Inflammatory macrophage treated with lipopolysaccharide for 1 hour (primary cell): ENCODE results near the gene NFAM1.

Source experiments
- DNase-seq, 2 donors: peaks; one replicate each; pipeline ENCODE4 v3.0.0-alpha.2; 2020 to 2022

NFAM1 gene

GRCh38 chr22:42356533-42356932, 75.7 kb downstream of the NFAM1 start:
- DNase-seq = no peak

- DNase-seq = no peak
Observed at GRCh38 chr22:42353883-42354727, 78.1 kb downstream of the NFAM1 start.

GRCh38 chr22:42350373-42350772, 81.8 kb downstream of the NFAM1 start:
- DNase-seq = no peak

GRCh38 chr22:42347281-42347824, 84.8 kb downstream of the NFAM1 start:
- no peak for DNase-seq

- no peak for DNase-seq
Observed at GRCh38 chr22:42346722-42347121, 85.5 kb downstream of the NFAM1 start.

GRCh38 chr22:42345458-42345857, 86.7 kb downstream of the NFAM1 start:
- no peak for DNase-seq

GRCh38 chr22:42344361-42344905, 87.8 kb downstream of the NFAM1 start:
- no peak for DNase-seq

- DNase-seq = no peak
Observed at GRCh38 chr22:42343531-42344081, 88.6 kb downstream of the NFAM1 start.

- no peak for DNase-seq
Observed at GRCh38 chr22:42343121-42343454, 89.1 kb downstream of the NFAM1 start.

GRCh38 chr22:42342426-42343120, 89.6 kb downstream of the NFAM1 start:
- DNase-seq = no peak

- DNase-seq = no peak
Observed at GRCh38 chr22:42341779-42342178, 90.4 kb downstream of the NFAM1 start.

GRCh38 chr22:42340829-42341383, 91.3 kb downstream of the NFAM1 start:
- DNase-seq = no peak

GRCh38 chr22:42340150-42340549, 92.1 kb downstream of the NFAM1 start:
- no peak for DNase-seq

GRCh38 chr22:42338479-42338878, 93.7 kb downstream of the NFAM1 start:
- no peak for DNase-seq

- no peak for DNase-seq
Observed at GRCh38 chr22:42337356-42337755, 94.8 kb downstream of the NFAM1 start.

GRCh38 chr22:42336527-42337227, 95.5 kb downstream of the NFAM1 start:
- DNase-seq = no peak

GRCh38 chr22:42335839-42336378, 96.3 kb downstream of the NFAM1 start:
- no peak for DNase-seq

- DNase-seq = no peak
Observed at GRCh38 chr22:42334875-42335512, 97.2 kb downstream of the NFAM1 start.

GRCh38 chr22:42333544-42333943, 98.7 kb downstream of the NFAM1 start:
- DNase-seq = no peak

GRCh38 chr22:42332089-42332488, 100.1 kb downstream of the NFAM1 start:
- DNase-seq = no peak

GRCh38 chr22:42331014-42331413, 101.2 kb downstream of the NFAM1 start:
- no peak for DNase-seq
